ENCODE measurements around the gene KMO.
A peak's percentile ranks its signal among the peaks of the same experiment; 100 is the strongest.

KMO gene

DNA sequence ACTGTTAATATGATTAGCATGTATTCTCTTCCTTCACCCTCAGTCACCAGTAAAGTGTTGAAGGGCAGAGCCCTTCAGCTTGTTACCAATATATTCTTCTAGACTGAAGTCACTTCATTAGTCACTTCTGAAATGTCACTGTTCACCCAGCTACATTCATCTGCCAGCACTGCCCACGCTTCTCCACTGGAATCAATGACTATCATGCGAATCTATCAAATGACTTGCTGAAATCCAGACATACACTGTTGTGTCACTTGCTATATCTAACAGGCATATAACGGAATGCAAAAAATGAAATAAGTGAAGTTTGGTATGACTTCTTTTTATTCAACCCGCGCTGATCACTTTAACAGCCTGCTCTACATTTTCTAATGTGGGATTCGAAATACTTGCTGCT is 28.7 kb upstream of the KMO start:
- H3K4me3 ChIP-seq (ENCODE audit: control insufficient read depth, low read depth, low read length): no peak overlapping the region
- no peak for DNase-seq (ENCODE audit: low read depth)
- TF ChIP-seq, protein P1, sequence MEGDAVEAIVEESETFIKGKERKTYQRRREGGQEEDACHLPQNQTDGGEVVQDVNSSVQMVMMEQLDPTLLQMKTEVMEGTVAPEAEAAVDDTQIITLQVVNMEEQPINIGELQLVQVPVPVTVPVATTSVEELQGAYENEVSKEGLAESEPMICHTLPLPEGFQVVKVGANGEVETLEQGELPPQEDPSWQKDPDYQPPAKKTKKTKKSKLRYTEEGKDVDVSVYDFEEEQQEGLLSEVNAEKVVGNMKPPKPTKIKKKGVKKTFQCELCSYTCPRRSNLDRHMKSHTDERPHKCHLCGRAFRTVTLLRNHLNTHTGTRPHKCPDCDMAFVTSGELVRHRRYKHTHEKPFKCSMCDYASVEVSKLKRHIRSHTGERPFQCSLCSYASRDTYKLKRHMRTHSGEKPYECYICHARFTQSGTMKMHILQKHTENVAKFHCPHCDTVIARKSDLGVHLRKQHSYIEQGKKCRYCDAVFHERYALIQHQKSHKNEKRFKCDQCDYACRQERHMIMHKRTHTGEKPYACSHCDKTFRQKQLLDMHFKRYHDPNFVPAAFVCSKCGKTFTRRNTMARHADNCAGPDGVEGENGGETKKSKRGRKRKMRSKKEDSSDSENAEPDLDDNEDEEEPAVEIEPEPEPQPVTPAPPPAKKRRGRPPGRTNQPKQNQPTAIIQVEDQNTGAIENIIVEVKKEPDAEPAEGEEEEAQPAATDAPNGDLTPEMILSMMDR (conservative IDR thresholded peaks at IDR 0.05; ENCODE audit: control insufficient read depth, insufficient read depth, low read depth, low read length): no peak

DNA sequence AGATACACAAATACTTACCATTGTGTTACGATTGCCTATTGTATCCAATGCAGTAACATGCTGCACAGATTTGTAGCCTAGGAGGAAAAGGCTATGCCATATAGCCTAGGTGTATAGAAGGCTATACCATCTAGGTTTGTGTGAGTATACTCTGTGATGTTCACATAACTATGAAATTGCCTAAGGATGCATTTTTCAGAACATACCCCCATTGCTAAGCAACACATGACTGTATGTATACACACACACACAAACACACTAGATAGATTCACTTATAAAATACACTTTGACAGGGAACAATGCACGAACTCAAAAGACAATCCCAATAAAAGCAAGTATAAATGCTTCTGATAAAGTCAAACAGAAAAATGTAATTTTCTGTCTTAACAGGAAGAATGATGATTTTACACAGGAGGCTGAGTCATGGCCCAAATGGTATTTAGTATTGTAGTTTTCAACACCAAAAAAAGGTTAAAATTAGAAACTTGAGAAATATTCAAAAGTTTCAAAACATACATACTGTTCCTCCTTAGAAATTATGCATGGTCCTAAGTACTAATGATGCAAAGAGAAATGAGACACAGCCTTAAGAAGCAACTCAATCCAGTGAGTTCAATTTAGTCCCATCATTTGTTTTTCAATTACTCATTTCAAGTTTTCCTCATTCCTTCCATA is 24.9 kb upstream of the KMO start:
- TF ChIP-seq, protein P1 (conservative IDR thresholded peaks at IDR 0.05; ENCODE audit: control insufficient read depth, insufficient read depth, low read depth, low read length): no peak
- H3K4me3 ChIP-seq (ENCODE audit: control insufficient read depth, low read depth, low read length): no peak overlapping the region
- DNase-seq (ENCODE audit: low read depth): peak; percentile 59

DNA sequence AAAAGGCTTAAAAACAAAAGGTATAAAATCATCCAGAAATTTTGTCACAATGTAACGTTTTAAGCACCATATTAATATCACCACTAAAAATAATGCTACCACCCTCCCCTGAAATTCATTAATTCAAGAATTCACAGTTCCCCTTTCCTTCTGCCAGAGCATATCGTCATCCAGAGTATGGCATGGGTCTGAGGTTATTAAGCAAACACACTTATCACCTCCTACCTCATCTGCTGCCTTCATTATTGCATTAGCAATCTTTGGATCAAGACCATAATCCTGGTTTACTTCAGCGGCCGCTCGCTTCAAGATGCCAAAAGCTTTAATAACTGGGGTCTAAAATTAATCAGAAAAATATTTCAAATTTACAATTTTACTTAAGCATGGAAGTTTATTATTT is 18.8 kb upstream of the KMO start:
- H3K4me3 ChIP-seq (ENCODE audit: control insufficient read depth, low read depth, low read length): no peak overlapping the region
- DNase-seq (ENCODE audit: low read depth): no peak
- TF ChIP-seq, protein P1 (conservative IDR thresholded peaks at IDR 0.05; ENCODE audit: control insufficient read depth, insufficient read depth, low read depth, low read length): no peak

DNA sequence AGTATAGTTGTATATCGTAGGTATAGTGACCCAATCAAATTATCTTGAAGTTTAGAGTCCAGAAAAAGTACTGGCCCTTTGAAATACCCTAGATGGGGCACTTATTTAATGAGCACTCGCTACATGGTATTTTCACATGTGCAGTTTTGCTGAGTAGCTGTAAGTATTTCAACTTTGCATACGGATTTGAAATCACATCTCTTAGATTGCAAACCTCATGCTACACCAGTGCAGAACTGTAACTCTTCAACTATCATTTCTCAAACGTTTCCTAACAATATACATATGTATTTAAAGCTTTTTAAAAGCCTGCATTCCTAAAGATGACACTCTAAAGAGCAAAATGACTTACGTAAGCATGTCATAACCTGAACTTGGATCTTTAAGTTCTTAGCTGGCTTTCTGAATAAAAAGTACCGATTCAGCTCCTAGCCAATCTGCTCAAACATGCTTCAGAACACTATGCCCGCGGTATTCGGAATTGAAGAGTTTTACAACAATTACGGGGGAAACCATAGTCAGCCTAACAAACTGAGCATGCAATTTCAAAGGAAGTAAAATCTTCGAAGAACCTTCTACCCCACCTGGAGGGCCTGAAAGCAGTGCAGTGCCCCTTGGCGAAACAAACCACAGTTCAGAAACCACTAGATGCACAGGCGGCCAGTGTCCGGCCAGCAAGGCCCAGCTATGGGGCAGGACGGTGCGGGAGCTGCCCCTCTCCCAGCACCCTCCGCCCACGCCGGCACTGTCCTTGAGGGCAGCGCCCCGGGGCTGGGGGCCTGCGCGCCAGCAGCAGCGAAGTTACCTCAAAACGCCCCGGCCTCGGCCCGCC is 13.5 kb upstream of the KMO start:
- TF ChIP-seq, protein P1 (conservative IDR thresholded peaks at IDR 0.05; ENCODE audit: control insufficient read depth, insufficient read depth, low read depth, low read length): no peak
- DNase-seq (ENCODE audit: low read depth): peak; percentile 23
- H3K4me3 ChIP-seq (ENCODE audit: control insufficient read depth, low read depth, low read length): peak overlapping the region; percentile 78

DNA sequence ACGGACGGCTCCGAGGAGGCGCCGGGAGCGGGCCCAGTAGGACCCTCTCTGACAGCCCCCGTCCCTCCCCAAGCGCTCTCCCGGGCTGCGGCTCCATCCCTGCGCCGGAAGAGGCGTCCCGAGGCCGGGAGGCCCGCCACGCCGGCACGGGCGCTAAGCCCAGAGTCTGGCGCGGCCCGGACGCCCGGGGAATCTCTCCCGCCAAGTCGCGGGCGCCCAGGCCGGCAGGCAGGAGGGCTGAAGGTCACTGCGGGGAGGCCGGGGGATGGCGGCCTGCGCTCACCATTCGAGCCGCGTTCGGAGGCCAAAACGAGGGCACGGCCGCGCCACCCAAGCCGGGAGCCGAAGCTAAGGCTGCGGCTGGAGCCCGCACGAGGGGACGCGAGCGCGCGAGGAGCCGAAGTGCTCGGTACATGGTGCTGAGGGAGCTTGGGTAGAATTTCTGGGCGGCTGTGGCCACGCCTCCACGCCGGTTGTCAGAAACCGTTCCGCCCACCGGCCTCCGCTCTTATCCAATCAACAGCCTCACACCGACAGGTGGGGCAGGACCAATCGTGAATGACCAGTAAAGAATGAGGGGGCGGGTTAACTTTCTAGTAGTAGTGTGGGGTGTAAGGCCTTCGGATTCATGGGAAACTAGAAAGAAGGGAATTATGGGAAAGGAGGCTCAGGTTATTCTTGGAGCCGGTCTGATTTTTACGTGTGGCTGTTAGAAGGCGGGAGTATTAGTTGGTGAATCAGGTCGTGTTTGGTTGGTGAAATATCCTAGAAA is 12.7 kb upstream of the KMO start, which contains the start of gene FH:
Gene FH, minus strand, starts transcription at position 448 of the 772 bp plus-strand sequence. Its CDS starts 33 bp downstream, at position 415.
- peak within 1 kb of the TSS; percentile 78 for H3K4me3 ChIP-seq (ENCODE audit: control insufficient read depth, low read depth, low read length)
- peak; percentile 98 for DNase-seq (ENCODE audit: low read depth)
- TF ChIP-seq, protein P1 (conservative IDR thresholded peaks at IDR 0.05; ENCODE audit: control insufficient read depth, insufficient read depth, low read depth, low read length): no peak

DNA sequence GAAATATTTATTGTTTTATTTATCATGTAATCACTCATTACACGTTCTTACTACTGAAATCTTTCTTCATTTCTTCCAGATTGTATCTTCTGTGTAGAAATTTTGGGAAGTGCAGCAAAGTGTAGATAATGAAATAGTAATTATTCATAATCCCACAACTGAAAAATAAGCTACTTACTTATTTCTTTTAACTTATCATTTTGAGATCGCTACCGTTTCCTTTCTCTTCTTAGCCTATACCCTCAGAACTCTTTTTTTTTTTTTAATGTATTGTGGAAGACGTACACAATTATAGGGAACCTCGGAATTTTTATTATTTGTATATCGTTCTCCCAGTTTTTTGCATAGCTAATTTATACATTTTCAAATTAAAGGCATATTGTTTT is 12.1 kb upstream of the KMO start:
- no peak for DNase-seq (ENCODE audit: low read depth)
- TF ChIP-seq, protein P1 (conservative IDR thresholded peaks at IDR 0.05; ENCODE audit: control insufficient read depth, insufficient read depth, low read depth, low read length): no peak
- H3K4me3 ChIP-seq (ENCODE audit: control insufficient read depth, low read depth, low read length): peak overlapping the region; percentile 78

All from fibroblast of mammary gland (primary cell).